Measurements from ENCODE around the gene C9orf72. TPM values are rescaled to one million over a fixed set of nuclear protein-coding genes. Genes with fewer than 3 reads are reported as not detected.

C9orf72 gene
- total RNA-seq, 3 donors from 2014 or later (not counting 1 experiment from before 2014, with no cell fraction given), result 12.5 to 19.0 (median 16.8) TPM

DNA sequence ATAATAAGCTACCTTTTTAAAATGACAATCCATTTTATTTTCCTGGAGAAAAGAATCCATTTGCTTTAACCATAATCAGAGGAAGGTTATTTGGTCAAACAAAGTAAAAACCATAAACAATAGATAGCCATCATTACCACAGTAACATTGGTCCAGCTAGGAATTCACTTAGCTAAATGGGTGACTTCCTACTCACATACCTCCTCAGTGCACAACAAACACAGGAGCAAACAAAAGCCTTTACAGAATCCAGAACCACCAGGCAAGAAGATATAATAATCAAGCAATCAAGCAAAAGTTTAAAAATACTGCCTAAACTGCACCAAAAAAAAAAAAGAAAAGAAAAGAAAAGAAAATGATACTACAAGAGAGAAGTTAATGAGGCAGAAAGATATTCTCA lies 50.1 kb downstream of the C9orf72 start:
- no peak overlapping the region for H3K27ac Mint-ChIP-seq
- TF ChIP-seq CTCF (IDR thresholded peaks at IDR 0.05), result no peak
- H3K27me3 ChIP-seq (ENCODE audit: control insufficient read depth, insufficient read depth, low read length), result peaks cover 6% of the 10 kb centered on the region
- ATAC-seq (no peak), DNase-seq (no peak)
- H3K4me1 Mint-ChIP-seq, result peaks cover 0 to 2% of the 10 kb centered on the region in 2 donors
- H3K4me1 ChIP-seq (ENCODE audit: control insufficient read depth, insufficient read depth, low read length), result peaks cover 6% of the 10 kb centered on the region
- no peaks in the 10 kb centered on the region for H3K36me3 Mint-ChIP-seq
- H3K27ac ChIP-seq (ENCODE audit: low read length), result no peak overlapping the region
- H3K27me3 Mint-ChIP-seq (ENCODE audit: low read depth in 2 of 2), result peaks cover 15 to 33% of the 10 kb centered on the region in 2 donors
- intact Hi-C loops (cut with micrococcal nuclease), result no loop called here
- H3K36me3 ChIP-seq (ENCODE audit: control insufficient read depth, insufficient read depth, low read length), result no peaks in the 10 kb centered on the region
- H3K4me3 Mint-ChIP-seq, result no peak overlapping the region
- no peaks in the 10 kb centered on the region for H3K9me3 Mint-ChIP-seq
- H3K4me3 ChIP-seq (ENCODE audit: low read length), result no peak overlapping the region
- no peaks in the 10 kb centered on the region for H3K9me3 ChIP-seq (ENCODE audit: control insufficient read depth, insufficient read depth, low read length)

- H3K36me3 ChIP-seq (ENCODE audit: control insufficient read depth, insufficient read depth, low read length), result no peaks in the 10 kb centered on the region
- Mint-ChIP-seq H3K4me3 (no peak overlapping the region), H3K27ac (no peak overlapping the region), H3K4me1 (no peaks in the 10 kb centered on the region), H3K9me3 (no peaks in the 10 kb centered on the region), H3K36me3 (no peaks in the 10 kb centered on the region), H3K27me3 (ENCODE audit: low read depth in 2 of 2) (peaks cover 3 to 19% of the 10 kb centered on the region in 2 donors)
- no peak for DNase-seq
- H3K4me1 ChIP-seq (ENCODE audit: control insufficient read depth, insufficient read depth, low read length), result no peaks in the 10 kb centered on the region
- H3K27ac ChIP-seq (ENCODE audit: low read length), result no peak overlapping the region
- intact Hi-C loops (cut with micrococcal nuclease), result no loop called here
- H3K4me3 ChIP-seq (ENCODE audit: low read length), result no peak overlapping the region
- 77% methylated on average over 2 of the region's 4 CpGs for WGBS (ENCODE audit: insufficient coverage)
- H3K9me3 ChIP-seq (ENCODE audit: control insufficient read depth, insufficient read depth, low read length), result no peaks in the 10 kb centered on the region
- ATAC-seq, result no peak
- no peaks in the 10 kb centered on the region for H3K27me3 ChIP-seq (ENCODE audit: control insufficient read depth, insufficient read depth, low read length)
- TF ChIP-seq CTCF (IDR thresholded peaks at IDR 0.05), result no peak
Observed at GRCh38 chr9:27520986-27521385, 52.3 kb downstream of the C9orf72 start.

DNA sequence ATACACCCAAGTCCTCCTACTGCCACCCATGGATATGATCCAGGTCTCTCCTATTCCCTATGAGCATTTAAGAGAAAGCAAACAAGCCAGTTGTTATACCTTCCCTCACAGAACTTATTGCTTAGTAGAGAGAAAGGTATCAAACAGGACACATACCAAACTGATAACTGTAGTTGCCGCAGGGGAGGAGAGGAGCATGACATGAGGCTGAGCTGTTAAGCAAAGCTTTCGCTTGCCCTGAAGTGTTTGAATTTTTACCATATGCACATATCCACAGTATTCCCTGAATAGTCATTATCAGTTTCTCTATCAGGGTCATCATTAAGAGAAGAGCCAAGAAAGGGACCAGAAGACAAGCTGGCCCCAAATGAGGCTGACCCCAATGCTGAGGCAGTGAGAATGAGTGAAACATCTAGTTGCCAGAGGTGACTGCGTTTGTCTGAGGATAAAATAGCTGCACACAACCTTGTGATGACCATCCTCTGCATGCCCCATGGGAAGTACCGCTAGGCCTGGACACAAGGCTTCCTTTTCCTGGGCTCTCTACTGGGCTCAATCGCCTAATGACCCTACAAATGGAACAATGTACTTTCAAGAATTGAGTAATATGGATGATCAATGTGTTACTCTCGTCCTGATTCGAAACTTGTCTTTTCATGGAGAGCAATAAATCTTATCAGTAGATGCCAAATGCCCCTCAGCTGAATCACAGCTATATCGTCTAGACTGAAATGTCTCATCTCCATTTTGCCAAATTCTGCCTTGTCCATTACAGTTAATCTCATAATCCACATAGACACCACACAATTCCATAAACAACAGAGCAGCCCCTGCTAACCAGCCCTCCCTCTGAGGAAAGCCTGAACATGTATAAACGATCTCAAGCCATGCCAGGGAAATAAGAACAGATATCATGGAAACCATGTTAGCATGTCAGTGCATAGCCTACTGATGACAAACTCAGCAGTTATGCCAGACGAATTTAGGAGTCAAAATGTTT lies 53.5 kb downstream of the C9orf72 start:
- no peak overlapping the region for H3K27ac ChIP-seq (ENCODE audit: low read length)
- 83% methylated on average over 10 of the region's 10 CpGs for whole genome bisulfite sequencing (ENCODE audit: insufficient coverage)
- no peaks in the 10 kb centered on the region for H3K36me3 ChIP-seq (ENCODE audit: control insufficient read depth, insufficient read depth, low read length)
- Mint-ChIP-seq H3K27ac (no peak overlapping the region), H3K4me3 (no peak overlapping the region), H3K36me3 (no peaks in the 10 kb centered on the region), H3K4me1 (no peaks in the 10 kb centered on the region), H3K27me3 (ENCODE audit: low read depth in 2 of 2) (peaks cover 0 to 16% of the 10 kb centered on the region in 2 donors), H3K9me3 (no peaks in the 10 kb centered on the region)
- no peak for TF ChIP-seq CTCF (IDR thresholded peaks at IDR 0.05)
- DNase-seq (no peak), ATAC-seq (no peak)
- H3K9me3 ChIP-seq (ENCODE audit: control insufficient read depth, insufficient read depth, low read length), result no peaks in the 10 kb centered on the region
- no peaks in the 10 kb centered on the region for H3K27me3 ChIP-seq (ENCODE audit: control insufficient read depth, insufficient read depth, low read length)
- no peaks in the 10 kb centered on the region for H3K4me1 ChIP-seq (ENCODE audit: control insufficient read depth, insufficient read depth, low read length)
- no peak overlapping the region for H3K4me3 ChIP-seq (ENCODE audit: low read length)
- intact Hi-C loops (cut with micrococcal nuclease), result no loop called here
